A673 (cell line): ENCODE data around the gene RFTN1. TPM values are rescaled to one million over a fixed set of nuclear protein-coding genes. Genes with fewer than 3 reads are reported as not detected.

Source experiments
- BruUV-seq: library from RNA; stranded (reverse); fragments of 400-500 nt; replicated peaks from 2 replicates; lab custom pipeline; 2021; lab: Mats Ljungman, UMichigan
- CTCF ChIA-PET: fragments of 300-600 bp; sonication (Branson Sonifier 250); formaldehyde crosslinking; loops from one replicate; lab custom pipeline; 2022; ENCODE audit warnings: antibody characterized with exemption; lab: Charles Lee
- POLR2A ChIA-PET: fragments of 300-600 bp; sonication (Branson Sonifier 250); formaldehyde crosslinking; loops from one replicate; lab custom pipeline; 2022; ENCODE audit warnings: antibody characterized with exemption; ENCODE audit not compliant: low non-redundant PET; lab: Charles Lee
- DNase-seq: peaks from one replicate; pipeline ENCODE4 v3.0.0-alpha.2; 2015; ENCODE audit warnings: low spot score
- H3K27ac ChIP-seq: fragments of 200-600 bp; sonication (generic); 2 replicates; pipeline ENCODE4 v1.5.1; 2016; ENCODE audit warnings: mixed run types, low read depth, mild to moderate bottlenecking, mixed read lengths, antibody characterized with exemption, low read length; ENCODE audit not compliant: poor library complexity, severe bottlenecking
- H3K27me3 ChIP-seq: fragments of 200-600 bp; sonication (generic); replicated peaks from 2 replicates; pipeline ENCODE4 v1.6.1; 2017; ENCODE audit warnings: mixed run types, low read depth, mild to moderate bottlenecking, mixed read lengths, antibody characterized with exemption, low read length; ENCODE audit not compliant: insufficient read depth, poor library complexity
- H3K36me3 ChIP-seq: fragments of 200-600 bp; sonication (generic); 2 replicates; pipeline ENCODE4 v1.6.1; 2016; ENCODE audit warnings: mixed run types, mild to moderate bottlenecking, mixed read lengths, antibody characterized with exemption, low read length; ENCODE audit not compliant: insufficient read depth, poor library complexity, severe bottlenecking
- H3K4me1 ChIP-seq: fragments of 200-600 bp; sonication (generic); 2 replicates; pipeline ENCODE4 v1.6.1; 2017; ENCODE audit warnings: mixed run types, mild to moderate bottlenecking, mixed read lengths, antibody characterized with exemption, low read length; ENCODE audit not compliant: insufficient read depth, poor library complexity, severe bottlenecking
- H3K4me3 ChIP-seq: fragments of 200-600 bp; sonication (generic); 2 replicates; pipeline ENCODE4 v1.5.1; 2016; ENCODE audit warnings: low read depth, mixed run types, mild to moderate bottlenecking, mixed read lengths, low read length; ENCODE audit not compliant: poor library complexity, severe bottlenecking
- H3K9me3 ChIP-seq: fragments of 200-600 bp; sonication (generic); 2 replicates; pipeline ENCODE4 v1.6.1; 2016; ENCODE audit warnings: mixed run types, low read depth, mild to moderate bottlenecking, mixed read lengths, antibody characterized with exemption, low read length; ENCODE audit not compliant: poor library complexity, severe bottlenecking
- EZH2 ChIP-seq: fragments of 200-600 bp; sonication (generic); IDR thresholded peaks from 2 replicates; pipeline ENCODE4 v1.6.1; 2017; ENCODE audit warnings: borderline replicate concordance, low read depth, mild to moderate bottlenecking, mixed read lengths, antibody characterized with exemption, low read length; ENCODE audit not compliant: poor library complexity, severe bottlenecking
- intact Hi-C: fragments of 100-400 bp; cut with micrococcal nuclease; formaldehyde crosslinking; loops from one replicate; pipeline ENCODE4 v1.10.0; 2022; ENCODE audit not compliant: unreplicated experiment
- total RNA-seq: library from RNA; stranded (reverse); gene quantifications from 2 replicates; pipeline ENCODE4 v1.2.3, GENCODE V29; 2021
- TF ChIP-seq, protein P1 (sequence below): fragments of 300-800, 200-600 bp; sonication (generic); conservative IDR thresholded peaks from 2 replicates; pipeline ENCODE4 v1.5.1; 2017; ENCODE audit warnings: low read depth, mild to moderate bottlenecking, antibody characterized with exemption, low read length, moderate library complexity, mixed read lengths

The RFTN1 gene
- total RNA-seq, 1 experiment from 2014 or later = 0.60 TPM

- DNase-seq = no peak
- TF ChIP-seq, protein P1, sequence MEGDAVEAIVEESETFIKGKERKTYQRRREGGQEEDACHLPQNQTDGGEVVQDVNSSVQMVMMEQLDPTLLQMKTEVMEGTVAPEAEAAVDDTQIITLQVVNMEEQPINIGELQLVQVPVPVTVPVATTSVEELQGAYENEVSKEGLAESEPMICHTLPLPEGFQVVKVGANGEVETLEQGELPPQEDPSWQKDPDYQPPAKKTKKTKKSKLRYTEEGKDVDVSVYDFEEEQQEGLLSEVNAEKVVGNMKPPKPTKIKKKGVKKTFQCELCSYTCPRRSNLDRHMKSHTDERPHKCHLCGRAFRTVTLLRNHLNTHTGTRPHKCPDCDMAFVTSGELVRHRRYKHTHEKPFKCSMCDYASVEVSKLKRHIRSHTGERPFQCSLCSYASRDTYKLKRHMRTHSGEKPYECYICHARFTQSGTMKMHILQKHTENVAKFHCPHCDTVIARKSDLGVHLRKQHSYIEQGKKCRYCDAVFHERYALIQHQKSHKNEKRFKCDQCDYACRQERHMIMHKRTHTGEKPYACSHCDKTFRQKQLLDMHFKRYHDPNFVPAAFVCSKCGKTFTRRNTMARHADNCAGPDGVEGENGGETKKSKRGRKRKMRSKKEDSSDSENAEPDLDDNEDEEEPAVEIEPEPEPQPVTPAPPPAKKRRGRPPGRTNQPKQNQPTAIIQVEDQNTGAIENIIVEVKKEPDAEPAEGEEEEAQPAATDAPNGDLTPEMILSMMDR = no peak
- TF ChIP-seq EZH2 = no peak
- H3K27me3 ChIP-seq = peaks cover 28% of the 10 kb centered on the region
- no peak overlapping the region for H3K4me3 ChIP-seq
- H3K36me3 ChIP-seq = no peaks in the 10 kb centered on the region
- peaks cover 3% of the 10 kb centered on the region for H3K4me1 ChIP-seq
- H3K27ac ChIP-seq = no peak overlapping the region
- no TSS peak for BruUV-seq
- intact Hi-C loops = no loop called here
- CTCF ChIA-PET = no interaction called here
- no peaks in the 10 kb centered on the region for H3K9me3 ChIP-seq
- POLR2A ChIA-PET = no interaction called here
Measured at GRCh38 chr3:16462679-16463078, 50.8 kb downstream of the RFTN1 start.

DNA sequence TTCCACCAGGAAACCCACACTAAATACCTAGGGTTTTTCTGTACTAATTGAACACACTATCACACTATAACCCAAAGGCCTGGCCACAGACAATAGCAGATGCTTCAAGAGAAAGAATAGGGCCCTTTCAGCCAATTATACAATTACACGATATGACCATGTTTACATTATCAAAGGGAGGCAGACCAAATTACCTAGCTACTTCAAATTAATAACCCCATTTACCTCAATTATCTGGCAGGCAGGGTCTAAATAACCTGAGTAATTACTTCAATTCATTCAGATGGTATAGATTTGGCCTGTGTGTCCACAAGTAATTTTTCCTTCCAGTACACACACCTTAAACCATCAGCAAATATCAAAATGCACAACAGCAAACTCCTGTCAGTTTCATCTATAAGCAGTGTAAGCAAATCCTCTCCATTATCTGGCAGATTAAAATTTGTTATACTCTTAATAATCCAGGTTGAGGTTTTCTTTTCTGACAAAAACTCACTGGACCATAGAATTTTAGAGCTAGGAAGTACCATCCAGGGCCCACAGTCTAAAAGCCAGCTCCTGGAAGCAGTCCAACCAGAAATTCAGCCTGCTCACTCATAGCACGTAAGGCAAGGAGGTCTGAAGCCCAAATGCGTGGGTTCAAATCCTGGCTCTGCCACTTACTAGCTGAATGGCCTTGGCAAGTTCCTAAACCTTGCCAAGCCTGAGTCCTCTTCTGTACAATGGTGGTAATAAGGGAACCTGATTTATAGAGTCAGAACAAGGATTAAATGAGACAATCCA, 51.8 kb downstream of the RFTN1 start:
- CTCF ChIA-PET = no interaction called here
- H3K27ac ChIP-seq = no peak overlapping the region
- TF ChIP-seq, protein P1 = no peak
- no peak for TF ChIP-seq EZH2
- POLR2A ChIA-PET = no interaction called here
- H3K9me3 ChIP-seq = no peaks in the 10 kb centered on the region
- H3K4me1 ChIP-seq = no peaks in the 10 kb centered on the region
- BruUV-seq = no TSS peak
- no peak for DNase-seq
- no peaks in the 10 kb centered on the region for H3K36me3 ChIP-seq
- intact Hi-C loops = no loop called here
- H3K27me3 ChIP-seq = peaks cover 28% of the 10 kb centered on the region
- no peak overlapping the region for H3K4me3 ChIP-seq

DNA sequence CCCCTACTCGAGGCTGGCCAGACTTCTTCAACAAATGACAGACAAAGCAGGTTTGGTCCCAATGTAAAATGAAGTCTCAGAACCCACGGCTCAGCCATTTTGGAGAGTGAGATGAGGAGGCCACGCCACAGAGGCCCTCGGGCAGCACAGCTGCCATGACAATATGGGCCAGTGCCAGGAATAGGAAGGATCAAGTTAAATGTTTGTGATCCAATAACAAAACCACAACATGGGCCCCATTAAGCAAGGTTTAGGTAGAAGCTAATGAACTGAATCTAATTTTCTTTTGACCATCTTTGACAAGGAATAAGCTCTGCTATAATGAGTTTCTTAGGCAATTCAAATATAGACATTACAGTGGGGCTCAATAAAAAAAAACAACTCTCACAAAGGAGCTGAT, 52.6 kb downstream of the RFTN1 start:
- H3K4me3 ChIP-seq = no peak overlapping the region
- H3K9me3 ChIP-seq = no peaks in the 10 kb centered on the region
- H3K27ac ChIP-seq = no peak overlapping the region
- H3K36me3 ChIP-seq = no peaks in the 10 kb centered on the region
- H3K4me1 ChIP-seq = no peaks in the 10 kb centered on the region
- no peak for DNase-seq
- no TSS peak for BruUV-seq
- intact Hi-C loops = no loop called here
- peaks cover 23% of the 10 kb centered on the region for H3K27me3 ChIP-seq
- ChIA-PET POLR2A (no interaction called here), CTCF (no interaction called here)
- no peak for TF ChIP-seq EZH2
- TF ChIP-seq, protein P1 = no peak
